ENCODE results near the gene CDON.

The CDON gene

GRCh38 chr11:126012852-126013251 lies 49.8 kb downstream of the CDON start:
- no peaks in the 10 kb centered on the region for H3K9me3 ChIP-seq (ENCODE audit: insufficient read depth, low read length)
- H3K9me2 ChIP-seq (replicated peaks; ENCODE audit: insufficient read depth, low read length): no peaks in the 10 kb centered on the region

GRCh38 chr11:126011754-126012153 lies 50.9 kb downstream of the CDON start:
- H3K27me3 ChIP-seq (ENCODE audit: low read length): no peaks in the 10 kb centered on the region
- H3K9me3 ChIP-seq (ENCODE audit: insufficient read depth, low read length): no peaks in the 10 kb centered on the region
- no peak for TF ChIP-seq EZH2phosphoT487 (conservative IDR thresholded peaks at IDR 0.05; ENCODE audit: low read length)
- TF ChIP-seq CTCF (IDR thresholded peaks at IDR 0.05; ENCODE audit: insufficient read depth, low read length, poor library complexity, severe bottlenecking): no peak
- no peak overlapping the region for H3K4me2 ChIP-seq (ENCODE audit: low read depth, low read length, poor library complexity, severe bottlenecking)
- no peaks in the 10 kb centered on the region for H3F3A ChIP-seq (ENCODE audit: insufficient read depth)
- H2AFZ ChIP-seq (ENCODE audit: low read depth, low read length, severe bottlenecking): no peak overlapping the region
- no peak overlapping the region for H3K9ac ChIP-seq (ENCODE audit: low read length)
- H3K4me3 ChIP-seq (ENCODE audit: insufficient read depth, low read length, poor library complexity, severe bottlenecking): no peak overlapping the region
- no peaks in the 10 kb centered on the region for H3K36me3 ChIP-seq (ENCODE audit: low read length)
- no peaks in the 10 kb centered on the region for H4K20me1 ChIP-seq (ENCODE audit: low read depth, low read length)
- no peaks in the 10 kb centered on the region for H3K79me2 ChIP-seq (ENCODE audit: insufficient read depth, low read length)
- no peak overlapping the region for H3K27ac ChIP-seq (ENCODE audit: low read depth, low read length)
- H3K9me2 ChIP-seq (replicated peaks; ENCODE audit: insufficient read depth, low read length): no peaks in the 10 kb centered on the region

More at GRCh38 chr11:126012852-126013251, 49.8 kb downstream of the CDON start:
- Histone ChIP-seq H2AFZ (ENCODE audit: low read depth, low read length, severe bottlenecking) (no peak overlapping the region), H3K9ac (ENCODE audit: low read length) (no peak overlapping the region), H3K4me2 (ENCODE audit: low read depth, low read length, poor library complexity, severe bottlenecking) (no peak overlapping the region), H3K27me3 (ENCODE audit: low read length) (no peaks in the 10 kb centered on the region), H3K27ac (ENCODE audit: low read depth, low read length) (no peak overlapping the region), H3F3A (ENCODE audit: insufficient read depth) (no peaks in the 10 kb centered on the region), H3K36me3 (ENCODE audit: low read length) (no peaks in the 10 kb centered on the region), H4K20me1 (ENCODE audit: low read depth, low read length) (no peaks in the 10 kb centered on the region), H3K79me2 (ENCODE audit: insufficient read depth, low read length) (no peaks in the 10 kb centered on the region), H3K4me3 (ENCODE audit: insufficient read depth, low read length, poor library complexity, severe bottlenecking) (no peak overlapping the region)
- no peak for TF ChIP-seq EZH2phosphoT487 (conservative IDR thresholded peaks at IDR 0.05; ENCODE audit: low read length)
- no peak for TF ChIP-seq CTCF (IDR thresholded peaks at IDR 0.05; ENCODE audit: insufficient read depth, low read length, poor library complexity, severe bottlenecking)

GRCh38 chr11:126011265-126011664 lies 51.4 kb downstream of the CDON start:
- no peak overlapping the region for H3K9ac ChIP-seq (ENCODE audit: low read length)
- H3K9me2 ChIP-seq (replicated peaks; ENCODE audit: insufficient read depth, low read length): no peaks in the 10 kb centered on the region
- H3F3A ChIP-seq (ENCODE audit: insufficient read depth): no peaks in the 10 kb centered on the region
- H3K27me3 ChIP-seq (ENCODE audit: low read length): no peaks in the 10 kb centered on the region
- TF ChIP-seq EZH2phosphoT487 (conservative IDR thresholded peaks at IDR 0.05; ENCODE audit: low read length): no peak
- TF ChIP-seq CTCF (IDR thresholded peaks at IDR 0.05; ENCODE audit: insufficient read depth, low read length, poor library complexity, severe bottlenecking): no peak
- no peak overlapping the region for H3K4me2 ChIP-seq (ENCODE audit: low read depth, low read length, poor library complexity, severe bottlenecking)
- no peak overlapping the region for H2AFZ ChIP-seq (ENCODE audit: low read depth, low read length, severe bottlenecking)
- H3K9me3 ChIP-seq (ENCODE audit: insufficient read depth, low read length): no peaks in the 10 kb centered on the region
- H3K4me3 ChIP-seq (ENCODE audit: insufficient read depth, low read length, poor library complexity, severe bottlenecking): no peak overlapping the region
- no peak overlapping the region for H3K27ac ChIP-seq (ENCODE audit: low read depth, low read length)
- no peaks in the 10 kb centered on the region for H3K79me2 ChIP-seq (ENCODE audit: insufficient read depth, low read length)
- H4K20me1 ChIP-seq (ENCODE audit: low read depth, low read length): no peaks in the 10 kb centered on the region
- no peaks in the 10 kb centered on the region for H3K36me3 ChIP-seq (ENCODE audit: low read length)

Data from SU-DHL-6 (cell line).